NCI-H510A (cell line): ENCODE results near the gene KCNA5.

Experiments used
- DNase-seq: peaks from one replicate; lab custom pipeline; 2025; lab: John Stamatoyannopoulos, UW

KCNA5 gene

GRCh38 chr12:5064913-5065490, 21.3 kb downstream of the KCNA5 start:
- DNase-seq = no peak

- DNase-seq = no peak
Measured at GRCh38 chr12:5066251-5066650, 22.6 kb downstream of the KCNA5 start.

DNA sequence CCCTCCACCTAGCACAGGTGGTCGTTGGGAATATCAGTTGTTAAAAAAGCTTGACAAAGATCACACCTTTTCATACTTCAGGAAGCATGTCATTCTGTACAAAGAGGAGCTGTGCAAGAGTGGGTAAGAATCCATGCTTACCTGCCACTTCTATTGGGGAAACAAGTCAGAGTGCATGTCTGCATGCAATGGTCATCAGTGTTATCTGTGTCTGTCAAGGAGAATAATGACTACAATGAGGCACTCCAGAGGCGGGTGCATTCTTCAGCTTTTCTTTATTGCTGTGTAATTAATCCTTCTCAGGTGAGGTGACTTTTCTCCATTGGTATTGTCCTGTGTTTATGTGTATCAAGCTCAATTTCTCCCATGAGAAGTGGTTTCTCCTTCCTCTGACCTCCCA, 24.4 kb downstream of the KCNA5 start:
- DNase-seq = no peak

DNA sequence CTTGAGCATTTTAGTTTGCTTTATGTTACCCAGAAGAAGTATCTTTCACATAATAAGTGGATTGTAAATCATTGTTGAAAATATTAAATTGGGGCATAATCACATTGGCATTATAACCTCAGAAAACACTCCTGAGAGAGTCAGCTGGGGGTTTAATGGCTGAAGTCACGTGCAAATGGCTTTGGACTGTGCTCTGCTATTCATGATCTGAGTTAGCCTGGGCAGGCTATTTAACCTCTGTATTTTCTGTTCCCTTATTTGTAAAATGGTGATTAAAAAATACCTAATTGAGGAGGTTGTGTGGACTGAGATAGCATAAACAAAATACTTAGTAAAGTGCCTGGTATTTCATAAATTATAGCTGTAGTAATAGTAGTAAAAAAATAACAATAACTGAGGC, 24.9 kb downstream of the KCNA5 start:
- no peak for DNase-seq

- DNase-seq = no peak
Measured at GRCh38 chr12:5070090-5070489, 26.4 kb downstream of the KCNA5 start.

DNA sequence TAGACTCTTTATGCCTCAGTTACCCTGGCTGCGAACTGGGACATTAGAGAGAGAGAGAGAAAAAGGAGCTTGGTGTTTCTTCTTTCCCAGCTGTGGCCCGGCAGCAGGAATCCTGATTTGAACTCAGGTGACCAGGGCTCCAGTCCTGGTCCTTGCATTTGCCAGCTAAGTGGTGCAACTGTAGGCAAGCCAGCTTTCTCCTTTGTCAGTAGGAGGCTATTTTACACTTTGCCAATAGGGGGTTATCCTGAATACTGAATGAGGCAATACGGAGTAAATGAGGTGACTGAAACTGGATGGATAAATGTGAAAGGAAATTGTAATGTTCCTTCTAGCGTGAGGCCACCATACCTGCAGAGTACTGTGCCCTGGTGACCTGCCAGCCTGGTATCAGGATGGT, 27.8 kb downstream of the KCNA5 start:
- no peak for DNase-seq

DNA sequence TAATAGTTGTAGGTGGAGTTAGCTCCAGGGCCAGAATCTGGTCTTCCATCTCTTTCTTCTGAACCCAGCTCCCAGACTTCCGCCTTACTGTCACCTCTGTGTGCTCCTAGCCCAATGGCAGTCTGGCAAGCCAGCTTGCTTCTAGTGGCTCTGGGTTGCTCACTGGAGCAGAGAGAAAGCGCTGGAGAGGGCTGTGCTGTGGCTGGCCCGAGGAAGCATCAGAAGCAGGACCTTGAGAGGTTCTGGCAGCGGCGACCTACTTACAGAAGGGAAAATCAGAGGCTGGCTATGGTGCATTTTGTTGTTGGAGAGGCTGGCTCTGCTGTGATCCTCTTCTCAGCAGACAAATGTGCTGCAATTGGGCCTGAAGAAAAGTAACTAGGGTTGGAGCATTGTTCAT, 28.6 kb downstream of the KCNA5 start:
- DNase-seq = no peak

DNA sequence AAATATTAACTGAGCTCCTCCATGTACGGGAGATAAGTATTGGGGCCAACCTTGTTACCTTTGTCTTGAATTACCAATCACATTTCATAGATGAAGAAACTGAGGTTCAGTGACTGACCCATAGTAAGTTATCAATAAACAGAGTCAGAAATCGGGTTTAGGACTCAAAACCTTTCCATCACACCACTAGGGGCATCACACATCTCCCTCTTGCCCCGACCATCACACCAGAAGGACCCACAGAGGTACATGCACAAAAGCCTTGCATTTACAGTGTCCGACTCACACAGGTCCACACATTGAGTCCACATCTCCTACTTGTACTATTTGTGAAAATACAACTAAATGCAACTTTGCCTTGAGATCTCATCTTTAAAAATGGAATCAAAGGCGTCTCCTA, 29.4 kb downstream of the KCNA5 start:
- DNase-seq = no peak

DNA sequence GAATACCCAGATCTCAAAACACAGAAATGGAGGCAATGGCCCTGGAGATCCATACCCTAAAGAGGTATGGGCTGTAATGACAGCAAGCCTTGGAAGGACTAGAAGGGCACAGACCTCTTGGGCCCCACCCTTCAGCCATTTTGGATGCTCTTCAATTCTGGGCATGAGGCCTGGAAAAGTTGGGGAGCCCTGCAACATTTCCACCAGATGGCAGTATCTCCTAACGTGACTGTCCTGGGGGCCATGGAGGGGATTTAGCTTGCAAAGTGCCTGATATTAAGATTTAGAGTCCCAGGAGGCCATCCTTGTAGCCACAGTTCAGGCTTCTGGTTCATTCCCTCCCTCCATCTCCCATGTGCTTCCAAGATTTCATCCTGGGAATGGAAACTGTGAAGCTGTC, 30.2 kb downstream of the KCNA5 start:
- DNase-seq = no peak

DNA sequence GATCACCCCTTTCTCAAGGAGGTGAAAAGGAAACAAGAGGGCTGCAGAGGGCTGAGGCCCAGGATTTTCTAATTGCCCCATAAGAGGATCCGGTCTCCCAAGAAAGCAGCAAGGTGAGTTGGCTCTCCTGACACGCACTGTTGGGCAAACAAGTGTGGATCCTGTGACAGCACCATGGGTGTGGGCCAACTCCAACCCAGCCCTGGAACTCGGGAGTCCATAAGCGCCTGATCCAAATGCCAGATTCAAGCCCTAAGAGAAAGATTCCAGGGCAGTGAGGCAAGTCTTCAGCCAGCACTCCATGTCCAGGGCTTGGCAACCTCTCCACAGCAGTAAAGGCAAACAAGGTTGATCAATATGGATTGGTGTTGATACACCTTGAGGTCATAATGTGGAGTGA, 33.1 kb downstream of the KCNA5 start:
- DNase-seq = no peak

- DNase-seq = no peak
Measured at GRCh38 chr12:5078423-5078822, 34.7 kb downstream of the KCNA5 start.

GRCh38 chr12:5081016-5081415, 37.3 kb downstream of the KCNA5 start:
- DNase-seq = no peak

GRCh38 chr12:5083955-5084849, 40.5 kb downstream of the KCNA5 start:
- no peak for DNase-seq

DNA sequence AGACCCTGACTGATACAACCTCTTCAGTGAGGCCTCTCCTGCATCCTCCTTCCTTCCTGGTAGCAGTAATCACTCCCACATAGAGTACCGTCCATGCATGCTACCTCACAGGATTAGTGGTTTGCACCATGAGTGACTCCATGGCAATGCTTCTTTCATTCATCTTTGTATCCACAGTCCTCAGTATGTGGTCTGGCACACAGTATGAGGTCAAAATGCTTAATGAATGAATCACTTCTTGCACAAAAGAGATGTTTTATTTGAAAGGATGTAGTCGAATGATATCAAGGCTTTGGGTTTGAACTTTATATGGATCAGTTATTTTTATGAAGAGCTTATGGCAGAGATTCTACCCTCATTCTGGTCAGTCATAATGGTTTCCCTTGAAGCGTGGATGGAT, 42.2 kb downstream of the KCNA5 start:
- no peak for DNase-seq

- no peak for DNase-seq
Measured at GRCh38 chr12:5087831-5088554, 44.3 kb downstream of the KCNA5 start.

- DNase-seq = no peak
Measured at GRCh38 chr12:5088586-5089264, 45.0 kb downstream of the KCNA5 start.

DNA sequence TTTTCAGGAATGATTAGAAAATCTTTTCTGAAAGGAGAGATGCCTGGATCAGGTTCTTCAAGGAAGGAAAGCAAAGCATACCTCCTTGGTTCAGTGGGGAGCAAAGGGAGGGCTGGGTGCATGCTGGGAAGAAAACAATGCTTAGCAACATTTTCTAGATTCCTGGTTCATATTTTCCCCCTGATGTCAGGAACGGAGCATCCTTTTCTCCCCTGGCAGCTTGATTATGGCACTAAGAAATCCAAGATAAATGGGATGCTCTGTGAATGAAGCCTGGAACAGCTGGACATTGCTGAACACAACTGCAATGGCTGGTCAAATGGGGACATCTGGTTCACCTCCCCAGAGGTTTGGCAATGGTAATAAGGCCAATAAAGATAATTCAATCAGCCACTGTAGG, 50.9 kb downstream of the KCNA5 start:
- no peak for DNase-seq

GRCh38 chr12:5094986-5095385, 51.3 kb downstream of the KCNA5 start:
- DNase-seq = no peak
